A673 (cell line): ENCODE results near the gene MAEL.

Experiments
- CTCF ChIP-seq: fragments of 300-800, 200-600 bp; sonication (generic); conservative IDR thresholded peaks from 2 replicates; pipeline ENCODE4 v1.5.1; 2017; ENCODE audit warnings: low read depth, mild to moderate bottlenecking, antibody characterized with exemption, low read length, moderate library complexity, mixed read lengths
- EZH2 ChIP-seq: fragments of 200-600 bp; sonication (generic); IDR thresholded peaks from 2 replicates; pipeline ENCODE4 v1.6.1; 2017; ENCODE audit warnings: borderline replicate concordance, low read depth, mild to moderate bottlenecking, mixed read lengths, antibody characterized with exemption, low read length; ENCODE audit not compliant: poor library complexity, severe bottlenecking

GRCh38 chr1:167071286-167071685 is 82.2 kb downstream of the MAEL start:
- TF ChIP-seq EZH2: no peak
- TF ChIP-seq CTCF: no peak
